ENCODE data around the gene PHF21B.

PHF21B gene

GRCh38 chr22:44935724-44936123, 74.1 kb downstream of the PHF21B start:
- no peak for TF ChIP-seq CTCF (IDR thresholded peaks at IDR 0.05)

GRCh38 chr22:44934454-44934735, 75.4 kb downstream of the PHF21B start:
- TF ChIP-seq CTCF (IDR thresholded peaks at IDR 0.05), result no peak

- no peak for TF ChIP-seq CTCF (IDR thresholded peaks at IDR 0.05)
These were observed 75.9 kb downstream of the PHF21B start for GRCh38 chr22:44933666-44934453.

GRCh38 chr22:44932493-44932892, 77.3 kb downstream of the PHF21B start:
- TF ChIP-seq CTCF (IDR thresholded peaks at IDR 0.05), result no peak

- no peak for TF ChIP-seq CTCF (IDR thresholded peaks at IDR 0.05)
These were observed 78.0 kb downstream of the PHF21B start for GRCh38 chr22:44931766-44932165.

GRCh38 chr22:44931077-44931540, 78.7 kb downstream of the PHF21B start:
- TF ChIP-seq CTCF (IDR thresholded peaks at IDR 0.05), result no peak

GRCh38 chr22:44930711-44931035, 79.1 kb downstream of the PHF21B start:
- TF ChIP-seq CTCF (IDR thresholded peaks at IDR 0.05), result no peak
